HCEC 1CT (cell line): ENCODE data around the gene C10orf95.
A peak's percentile ranks its signal among the peaks of the same experiment; 100 is the strongest.

ENCODE experiments used
- DNase-seq: peaks from one replicate; pipeline ENCODE4 v3.0.0-alpha.2; 2017

C10orf95 gene

DNA sequence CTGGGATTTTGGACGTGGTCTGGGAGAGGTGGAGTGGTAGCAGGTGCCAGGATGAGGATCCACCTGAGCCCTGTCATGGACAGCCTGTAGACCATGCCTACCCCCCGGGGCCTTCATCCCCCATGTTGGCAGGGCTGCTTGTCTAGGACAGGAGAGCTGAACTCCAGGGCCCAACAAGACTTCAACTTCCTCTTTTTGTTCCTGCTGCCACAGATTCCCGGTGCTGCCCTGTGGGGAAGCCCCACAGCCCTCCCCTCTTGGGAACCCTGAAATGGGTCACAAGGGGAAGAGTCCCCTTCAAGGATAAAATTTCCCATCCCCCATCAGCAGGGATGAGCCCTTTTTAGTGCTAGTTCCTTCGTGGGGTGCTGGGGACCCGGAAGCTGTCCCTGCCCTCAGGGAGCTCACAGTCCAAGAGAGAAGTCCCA is 17.7 kb downstream of the C10orf95 start:
- DNase-seq: no peak

DNA sequence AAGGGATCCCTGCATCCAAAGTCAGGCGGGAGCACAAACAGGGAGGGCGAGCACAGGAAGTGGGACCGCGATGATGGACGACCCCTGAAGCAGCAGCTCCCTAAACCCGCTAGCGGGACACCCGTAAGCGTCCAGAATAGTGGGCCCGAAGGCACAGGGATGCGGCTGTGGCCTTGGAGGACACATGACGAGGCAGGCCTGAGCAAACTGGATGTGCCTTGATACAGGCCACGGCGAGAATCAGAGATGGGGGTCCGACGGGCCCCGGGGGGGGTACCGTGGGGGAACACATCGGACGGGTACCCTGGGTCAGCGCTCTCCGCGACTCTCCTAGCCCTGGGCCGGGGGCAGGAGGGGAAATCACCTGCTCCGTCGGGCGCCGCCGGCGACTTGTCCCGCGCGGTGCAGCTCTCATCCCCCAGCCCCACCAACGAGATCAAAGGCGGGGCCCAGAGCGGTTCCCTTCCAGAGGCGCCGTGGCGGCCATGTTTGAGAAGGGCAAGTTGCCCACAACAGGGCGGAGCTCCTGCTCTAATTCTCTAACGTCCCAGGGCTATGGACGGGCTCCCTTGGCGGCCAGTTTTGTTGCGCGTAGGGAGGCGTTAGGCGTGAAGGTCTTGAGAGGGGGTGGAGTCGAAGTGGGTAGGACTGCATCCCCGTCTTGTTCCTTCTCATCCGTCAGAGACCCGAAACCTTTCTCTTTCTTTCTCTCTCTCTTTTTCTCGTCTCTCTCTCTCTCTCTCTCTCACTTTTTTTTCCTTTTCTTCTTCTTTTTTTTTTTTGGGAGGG is 19.0 kb downstream of the C10orf95 start, which contains the start of gene CUEDC2:
Gene CUEDC2 (minus strand): TSS at position 413 of the 789 bp plus-strand sequence. CDS start 7,386 bp downstream, outside the sequence.
- peak; percentile 95 for DNase-seq

DNA sequence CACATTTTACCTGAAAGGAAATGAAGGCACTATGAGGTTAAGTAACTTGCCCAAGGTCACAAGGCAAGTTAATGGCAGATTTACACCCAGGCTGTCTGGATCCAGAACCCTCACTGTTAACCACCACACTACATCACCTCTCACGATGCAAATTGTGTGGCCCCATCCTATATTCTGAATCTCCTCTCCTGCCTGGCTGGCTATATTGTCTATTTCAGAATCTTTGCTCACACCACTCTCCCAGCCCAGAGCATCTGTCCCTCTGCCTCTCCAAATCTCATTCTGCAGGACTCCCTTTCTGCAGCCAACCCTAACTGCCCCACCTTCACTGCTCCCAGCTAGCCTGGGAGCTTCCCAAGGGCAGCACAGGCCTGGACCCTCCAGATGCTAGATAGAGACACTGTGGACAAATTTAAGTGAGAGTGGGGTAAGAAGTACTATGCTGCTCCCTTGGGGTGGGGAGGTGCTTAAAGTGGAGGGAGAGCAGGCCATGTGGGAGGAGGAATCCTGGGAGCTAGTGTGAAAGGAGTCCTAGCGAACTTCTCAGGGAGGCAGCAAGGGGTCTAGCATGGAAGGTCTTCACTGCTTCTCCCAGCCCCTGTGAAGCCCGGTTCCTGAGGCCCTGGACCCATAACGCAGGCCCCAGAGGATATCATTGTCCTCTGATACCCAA is 19.8 kb downstream of the C10orf95 start:
- peak; percentile 50 for DNase-seq

DNA sequence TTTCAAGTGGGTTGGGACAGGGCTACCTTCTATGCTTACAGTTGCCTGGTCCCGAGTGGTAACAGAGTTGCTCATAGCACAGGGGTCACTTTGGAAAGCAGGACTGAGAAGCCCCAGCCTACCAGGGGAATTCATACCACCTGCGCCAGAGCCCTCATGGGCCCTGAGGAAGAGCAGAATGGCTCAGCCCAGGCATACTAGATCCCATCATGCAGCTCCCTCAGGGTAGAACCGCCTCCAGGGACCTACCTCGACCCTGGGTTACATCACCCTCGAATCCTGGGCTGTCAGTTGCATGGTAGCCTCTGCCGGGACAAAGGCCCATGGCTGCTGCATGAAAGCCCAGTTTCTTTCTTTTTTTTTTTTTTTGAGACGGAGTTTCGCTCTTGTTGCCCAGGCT is 21.9 kb downstream of the C10orf95 start:
- DNase-seq: no peak

DNA sequence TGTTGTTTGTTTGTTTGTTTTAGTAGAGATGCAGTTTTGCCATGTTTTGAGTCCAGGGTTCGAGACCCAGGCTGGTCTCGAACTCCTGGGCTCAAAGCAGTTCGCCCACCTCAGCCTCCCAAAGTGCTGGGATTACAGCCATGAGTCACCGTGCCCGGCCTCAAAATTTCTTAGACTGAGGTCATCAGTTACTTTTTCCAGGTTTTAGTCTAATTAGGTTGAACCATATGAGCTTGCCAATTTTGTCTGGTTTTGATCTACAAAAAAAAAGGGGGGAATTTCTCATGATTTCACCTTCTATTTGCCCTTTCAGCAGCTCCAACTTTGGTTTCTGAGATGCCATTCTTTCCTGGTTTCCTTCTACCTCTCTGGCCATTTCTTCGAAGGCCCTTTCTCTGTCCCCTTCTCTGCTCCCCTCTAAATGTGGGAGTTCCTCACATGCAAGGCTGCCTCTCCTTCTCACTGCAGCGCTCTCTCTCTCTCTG is 24.5 kb downstream of the C10orf95 start:
- no peak for DNase-seq

DNA sequence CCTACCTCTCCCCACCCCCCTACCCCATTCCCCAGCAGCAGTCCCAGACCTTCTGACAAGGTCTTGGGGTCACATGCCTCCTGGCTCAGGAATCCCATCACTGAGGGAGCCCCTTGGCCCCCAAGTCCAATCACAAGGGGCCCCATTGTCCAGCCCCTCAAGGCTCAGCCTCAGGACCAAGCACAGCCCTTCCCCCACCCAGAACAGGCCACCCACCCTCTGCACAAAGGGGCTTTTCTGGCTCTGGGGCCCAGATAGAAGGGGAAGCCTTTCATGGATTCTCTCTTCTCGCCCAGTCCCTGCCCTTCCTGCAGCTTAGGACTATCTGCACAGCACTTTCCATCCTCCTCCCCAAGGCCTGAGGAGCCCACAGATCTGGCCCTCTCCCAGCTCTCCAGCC is 25.9 kb downstream of the C10orf95 start:
- DNase-seq: no peak

DNA sequence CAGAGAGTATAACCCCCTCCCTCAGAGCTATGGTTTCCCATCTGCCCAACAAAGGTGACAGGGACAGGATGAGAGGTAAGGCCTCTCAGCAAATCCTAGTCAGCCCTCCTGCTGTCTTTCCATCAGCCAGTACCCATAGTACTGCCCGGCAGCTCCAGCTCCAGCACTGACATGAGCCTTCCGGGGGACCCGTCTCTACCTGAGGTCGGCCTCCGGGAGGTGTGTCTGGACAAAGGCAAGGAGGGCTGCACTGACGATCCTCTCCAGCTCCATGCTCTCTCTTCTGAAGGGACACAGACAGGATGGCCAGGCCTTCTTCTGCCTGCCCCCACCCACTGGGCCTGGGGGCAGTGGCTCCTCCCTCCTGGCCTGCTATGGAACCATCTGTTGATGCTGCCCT is 26.4 kb downstream of the C10orf95 start:
- DNase-seq: no peak

DNA sequence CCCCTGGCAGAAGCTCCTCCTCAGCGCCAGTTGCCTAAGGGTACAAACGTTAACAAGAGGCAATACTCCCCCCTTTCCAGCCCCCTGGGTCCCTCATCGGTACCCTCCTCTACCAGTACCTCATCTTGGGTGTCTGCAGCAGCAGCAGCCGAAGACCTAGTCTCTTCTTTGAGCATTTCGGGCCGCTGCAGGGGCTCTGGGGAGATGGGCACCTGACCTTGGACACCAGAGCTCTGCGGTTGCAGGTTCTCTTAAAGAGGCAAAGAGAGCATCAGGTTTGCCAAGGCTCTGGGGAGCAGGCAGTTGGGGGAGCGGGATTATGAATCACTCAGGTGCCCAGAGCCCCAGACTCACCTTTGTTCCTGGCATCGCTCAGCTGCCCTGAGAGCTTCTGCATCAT is 27.2 kb downstream of the C10orf95 start:
- no peak for DNase-seq

DNA sequence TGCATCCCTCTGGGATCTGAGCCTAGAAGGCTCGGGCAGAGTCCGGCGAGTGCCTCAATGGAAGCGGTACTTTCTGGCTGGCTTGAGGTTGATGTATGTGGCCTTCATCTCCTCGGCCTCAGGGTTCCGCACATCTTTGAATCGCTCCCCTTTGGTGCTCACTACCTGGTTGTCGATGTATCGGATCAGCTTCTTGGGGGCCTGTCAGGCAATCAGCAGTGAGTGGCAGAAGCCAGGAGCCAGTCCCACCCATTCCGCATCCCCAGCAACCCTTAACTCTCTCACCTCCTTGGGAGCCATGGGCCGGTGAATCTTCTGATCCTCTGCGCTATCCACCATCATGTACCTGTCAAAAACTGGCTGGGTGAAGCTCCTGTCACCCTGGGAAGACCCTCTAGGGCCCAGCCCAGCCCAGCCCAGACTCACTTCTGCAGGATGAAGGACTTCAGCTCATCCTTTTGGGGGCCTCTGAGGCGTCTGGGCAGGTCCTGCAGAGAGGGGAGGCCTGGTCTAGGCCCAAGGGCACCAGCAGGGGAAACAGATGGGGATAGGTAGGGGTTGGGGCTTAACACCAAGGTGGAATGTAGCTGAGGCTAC is 27.9 kb downstream of the C10orf95 start:
- DNase-seq: no peak

DNA sequence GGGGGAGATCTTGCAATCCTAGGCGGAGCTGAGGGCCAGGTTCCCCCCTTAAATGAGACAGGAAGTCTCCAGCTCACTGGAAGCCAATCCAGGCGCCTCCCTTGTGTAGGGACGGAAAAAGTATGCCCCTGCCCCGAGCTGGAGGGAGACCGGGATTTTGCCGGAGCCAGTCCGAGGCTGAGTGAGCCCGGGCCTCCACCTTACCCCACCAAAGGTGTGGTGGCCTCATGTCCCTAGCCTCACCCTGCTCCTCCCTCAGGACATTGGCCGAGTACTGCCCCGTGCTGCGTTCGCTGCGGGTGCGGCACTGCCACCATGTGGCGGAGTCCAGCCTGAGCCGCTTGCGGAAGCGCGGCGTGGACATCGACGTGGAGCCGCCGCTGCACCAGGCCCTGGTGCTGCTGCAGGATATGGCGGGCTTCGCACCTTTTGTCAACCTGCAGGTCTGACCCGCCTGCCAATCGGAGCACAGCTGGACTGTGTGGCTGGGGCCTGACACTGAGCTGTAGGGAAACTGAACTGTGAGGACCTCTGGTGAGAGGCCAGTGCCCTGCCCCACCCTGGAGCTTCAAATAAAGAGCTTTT is 28.7 kb downstream of the C10orf95 start:
- peak; percentile 76 for DNase-seq

DNA sequence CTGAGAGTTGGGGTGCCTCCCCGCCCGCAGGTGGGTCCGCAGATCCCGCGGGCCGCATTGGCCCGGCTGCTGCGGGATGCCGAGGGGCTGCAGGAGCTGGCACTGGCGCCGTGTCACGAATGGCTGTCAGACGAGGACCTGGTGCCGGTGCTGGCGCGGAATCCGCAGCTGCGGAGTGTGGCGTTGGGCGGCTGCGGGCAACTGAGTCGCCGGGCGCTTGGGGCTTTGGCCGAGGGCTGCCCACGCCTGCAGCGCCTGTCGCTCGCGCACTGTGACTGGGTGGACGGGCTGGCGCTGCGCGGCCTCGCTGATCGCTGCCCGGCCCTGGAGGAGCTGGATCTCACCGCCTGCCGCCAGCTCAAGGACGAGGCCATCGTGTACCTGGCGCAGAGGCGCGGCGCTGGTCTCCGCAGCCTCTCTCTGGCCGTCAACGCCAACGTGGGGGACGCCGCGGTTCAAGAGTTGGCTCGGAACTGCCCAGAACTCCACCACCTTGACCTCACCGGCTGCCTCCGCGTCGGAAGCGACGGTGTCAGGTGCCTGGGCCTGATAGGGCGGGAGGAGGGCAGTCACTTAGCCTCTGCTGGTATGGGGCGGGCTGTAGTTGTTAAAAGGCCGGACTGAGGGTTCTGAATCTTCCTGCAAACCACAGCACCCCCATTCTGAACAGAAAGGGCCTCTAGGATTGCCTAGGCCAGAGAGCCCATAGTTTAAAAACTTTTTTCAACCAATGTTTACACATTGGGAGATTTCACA is 29.4 kb downstream of the C10orf95 start:
- DNase-seq: peak; percentile 16

DNA sequence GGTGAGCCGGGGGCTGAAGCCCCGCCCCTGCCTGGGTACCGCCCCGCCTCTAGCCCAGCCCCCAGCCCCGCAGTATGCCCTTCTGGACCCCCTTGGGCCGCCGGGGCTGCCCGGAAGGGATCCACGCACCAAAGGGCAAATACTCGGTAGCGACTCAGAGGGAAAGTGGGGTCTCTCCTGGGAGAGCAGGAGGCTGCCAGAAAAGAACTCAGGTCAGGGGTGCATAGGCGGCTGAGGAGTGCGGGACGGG is 29.9 kb downstream of the C10orf95 start:
- no peak for DNase-seq

DNA sequence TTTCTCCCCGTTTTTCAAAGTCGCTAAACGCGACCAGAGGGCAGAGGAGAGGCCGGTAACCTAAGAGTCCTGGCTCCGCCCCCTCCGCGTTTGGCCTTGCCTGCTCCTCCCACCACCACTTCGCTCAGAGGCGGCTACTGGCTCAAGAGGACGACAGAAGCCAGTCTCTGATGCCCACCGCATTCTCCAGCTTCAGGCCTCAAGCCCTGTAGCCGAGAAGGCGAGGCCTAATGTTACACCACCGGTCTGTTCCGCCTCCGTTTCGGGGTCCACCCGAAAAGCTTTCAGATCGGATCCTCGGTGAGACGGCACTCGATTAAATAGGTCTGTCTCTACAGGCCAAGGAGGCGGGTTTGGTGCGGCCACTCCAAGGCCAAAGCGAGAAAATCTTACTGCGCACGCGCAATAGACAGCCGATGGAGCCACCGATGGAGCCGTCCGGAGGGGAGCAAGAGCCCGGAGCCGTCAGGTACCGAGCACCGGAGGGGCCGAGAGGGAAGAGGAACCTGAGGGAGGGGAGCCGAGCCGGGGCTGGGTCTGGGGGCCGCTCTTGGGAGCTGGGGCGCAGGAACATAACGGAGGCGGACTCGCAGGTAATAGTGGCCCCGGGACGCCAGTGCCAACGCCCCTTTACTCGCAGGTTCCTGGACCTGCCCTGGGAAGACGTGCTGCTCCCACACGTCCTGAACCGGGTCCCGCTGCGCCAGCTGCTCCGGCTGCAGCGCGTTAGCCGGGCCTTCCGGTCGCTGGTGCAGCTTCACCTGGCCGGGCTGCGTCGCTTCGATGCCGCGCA is 30.4 kb downstream of the C10orf95 start, which contains the start of gene FBXL15:
Gene FBXL15 (plus strand): TSS at position 123 of the 793 bp plus-strand sequence. CDS start 294 bp downstream, at position 417.
- DNase-seq: peak; percentile 92

DNA sequence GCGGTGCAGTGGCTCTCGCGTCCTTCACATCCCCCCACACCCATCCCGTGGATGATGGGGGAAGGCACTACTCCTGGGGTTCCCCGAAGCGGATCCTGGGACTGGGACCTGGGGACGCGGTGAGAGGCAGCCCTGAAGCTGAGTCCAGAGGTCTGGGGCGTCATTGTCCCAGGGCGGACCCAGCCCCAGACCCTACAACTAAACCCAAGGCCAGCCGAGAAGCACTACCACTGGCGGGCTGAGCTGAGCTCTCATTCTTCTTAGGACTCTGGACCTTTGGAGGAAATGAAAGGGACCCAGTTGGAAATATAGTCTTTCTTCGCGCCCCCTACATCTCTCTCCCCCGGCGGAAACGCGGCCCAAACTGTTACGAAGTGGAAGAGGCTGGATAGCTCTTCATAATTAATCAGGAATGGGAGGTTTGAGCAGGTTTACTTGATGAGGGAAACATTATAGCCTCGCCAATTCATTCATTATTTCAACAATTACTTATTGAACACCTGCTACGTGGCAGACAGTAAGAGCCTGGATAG is 31.1 kb downstream of the C10orf95 start:
- no peak for DNase-seq

DNA sequence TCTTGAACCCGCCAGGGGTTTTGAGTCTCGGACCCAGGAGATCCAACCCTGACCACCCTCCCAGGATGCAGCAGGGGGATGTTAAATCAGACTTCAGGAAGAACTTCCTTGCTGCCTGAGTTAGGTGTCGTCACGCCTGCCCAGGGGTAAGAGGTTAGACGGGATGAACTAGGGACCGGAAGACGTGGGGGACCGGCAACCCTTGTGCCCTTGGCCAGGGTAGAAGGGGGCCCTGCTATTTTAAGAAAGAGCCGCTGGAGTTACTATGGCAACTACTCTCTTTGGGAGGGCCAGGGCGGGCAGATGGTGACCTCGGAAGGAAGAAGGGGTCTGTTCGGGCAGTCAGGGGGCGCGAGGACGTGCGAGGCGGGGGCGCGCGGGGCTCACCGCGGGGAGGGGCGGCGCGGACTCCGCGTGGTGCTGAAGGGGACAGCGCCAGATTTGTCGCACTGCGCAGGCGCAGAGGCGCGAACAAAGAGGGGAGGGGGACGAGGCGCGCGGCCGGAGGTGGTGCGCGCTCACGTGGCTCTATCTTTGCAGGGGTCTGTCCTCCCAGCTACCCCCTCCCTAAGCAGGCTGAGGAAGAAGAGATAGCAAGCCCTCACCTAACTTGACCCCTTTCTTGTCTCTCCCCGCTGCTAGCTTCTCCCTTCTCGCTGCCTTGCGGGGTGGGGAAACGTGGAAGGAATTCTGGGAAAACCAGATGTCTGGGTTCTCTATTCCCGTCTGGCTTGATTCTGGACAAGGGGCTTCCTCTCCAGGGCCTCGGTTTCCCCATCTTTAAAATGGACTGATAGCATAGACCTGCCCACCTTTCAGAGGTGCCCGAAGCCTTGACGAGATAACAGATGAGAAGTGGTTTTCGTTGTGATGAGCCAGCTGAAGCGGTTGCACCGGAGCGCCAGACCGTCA is 31.8 kb downstream of the C10orf95 start:
- no peak for DNase-seq

DNA sequence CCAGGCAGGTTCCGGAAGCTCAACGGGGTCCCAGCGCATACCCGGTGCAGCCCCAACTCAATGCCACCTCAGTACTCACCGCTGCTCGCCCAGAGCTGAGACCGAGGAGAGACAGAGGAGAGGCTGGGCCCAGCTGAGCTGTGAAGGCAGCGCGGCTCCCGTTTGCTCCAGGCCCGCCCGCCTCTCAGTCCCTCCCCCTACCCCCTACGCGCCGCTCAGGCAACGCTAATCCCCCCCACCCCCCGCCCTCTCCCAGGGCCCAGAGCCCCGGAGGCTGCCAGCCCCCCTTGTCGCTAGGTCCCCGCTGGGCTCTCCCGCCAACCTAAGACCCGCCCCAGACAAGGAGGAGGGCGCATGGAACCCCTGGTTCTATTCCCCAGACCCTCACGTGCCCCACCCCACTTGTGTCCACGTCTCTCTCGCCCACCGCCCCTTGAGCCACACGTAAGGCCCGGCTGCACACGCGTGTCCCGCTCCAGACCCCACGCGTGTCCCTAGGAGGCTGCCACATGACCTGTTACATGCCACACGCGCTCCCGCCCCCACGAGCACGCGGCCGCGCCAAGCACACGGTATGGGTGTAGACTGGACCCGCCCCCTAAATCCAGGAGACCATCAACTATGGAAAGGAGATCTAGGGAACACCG is 32.6 kb downstream of the C10orf95 start, which contains the start of gene PSD:
Gene PSD (minus strand): TSS at position 164 of the 647 bp plus-strand sequence. CDS start 1,747 bp downstream, outside the sequence.
- DNase-seq: no peak

DNA sequence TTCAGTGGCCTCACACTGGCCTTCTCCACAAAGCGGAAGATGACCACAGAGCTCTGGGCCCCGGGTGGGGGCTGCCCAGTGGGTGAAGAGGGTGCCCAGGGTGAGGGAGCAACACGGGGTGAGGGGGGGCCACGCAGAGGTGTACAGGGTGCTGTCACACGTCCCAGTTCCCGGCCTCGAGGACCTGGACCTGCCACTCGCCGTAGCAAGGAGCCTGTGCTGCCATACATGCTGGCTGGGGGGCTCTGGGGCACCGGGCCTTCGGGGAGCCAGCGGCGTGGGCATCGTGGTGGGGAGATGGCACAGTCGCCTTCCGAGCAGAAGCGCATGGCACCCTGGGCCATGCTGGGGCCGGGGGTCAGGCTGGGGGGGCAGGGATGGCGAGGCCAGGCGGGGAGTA is 34.6 kb downstream of the C10orf95 start:
- DNase-seq: no peak

DNA sequence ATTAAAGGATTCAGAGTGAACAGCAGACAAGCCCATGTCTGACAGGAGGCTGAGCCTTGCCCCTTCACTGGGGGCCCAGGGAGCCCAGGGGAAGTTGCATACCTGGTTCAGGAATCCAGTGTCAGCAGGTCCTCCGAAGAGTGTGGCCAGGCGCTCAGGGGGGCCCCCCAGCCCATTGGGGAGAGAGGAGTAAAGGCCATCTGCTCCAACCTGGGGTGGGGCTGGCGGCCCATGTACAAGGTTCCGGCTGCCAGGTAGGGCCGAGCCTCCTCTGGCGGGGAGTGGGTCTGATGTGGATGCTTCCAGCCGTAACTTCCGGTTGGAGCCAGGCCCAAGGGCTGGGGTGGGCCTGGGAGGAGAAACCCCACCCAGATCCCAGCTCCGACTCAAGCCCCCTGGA is 35.1 kb downstream of the C10orf95 start:
- no peak for DNase-seq

DNA sequence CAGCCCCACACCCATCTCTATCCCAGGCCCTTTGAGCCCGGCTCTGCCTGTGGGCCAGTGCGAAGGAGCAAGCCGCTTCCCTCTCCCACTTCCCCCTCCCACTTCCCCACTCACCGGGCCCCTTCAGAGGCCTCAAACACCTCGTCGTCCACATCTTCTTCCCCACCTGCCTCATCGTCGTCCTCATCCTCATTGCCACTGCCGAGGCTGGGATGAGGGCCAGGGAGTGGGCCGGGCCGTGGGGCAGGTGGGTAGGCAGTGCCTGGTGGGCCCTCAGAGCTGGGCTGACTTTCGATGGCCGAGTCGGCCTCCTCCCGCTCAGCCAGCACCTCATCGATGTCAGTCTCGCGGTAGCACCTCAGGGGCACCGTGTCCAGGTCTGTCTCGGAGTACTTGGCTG is 36.6 kb downstream of the C10orf95 start:
- no peak for DNase-seq
